GM19397 (cell line): ENCODE measurements around the gene PAX1.

Experiments
- ATAC-seq: cut with Tn5 transposase; IDR thresholded peaks from one replicate; pipeline ENCODE4 v1.9.1; 2021; ENCODE audit warnings: mild to moderate bottlenecking, moderate library complexity; ENCODE audit not compliant: unreplicated experiment

The PAX1 gene

GRCh38 chr20:21705575-21706260 is at the start of gene PAX1:
TSS of gene PAX1 (plus strand) at chr20:21705664. CDS start at chr20:21705713, 49 bp downstream.
- no peak for ATAC-seq

- ATAC-seq = no peak
Observed at GRCh38 chr20:21656308-21657067, 49.0 kb upstream of the PAX1 start.

- ATAC-seq = no peak
Observed at GRCh38 chr20:21661488-21662055, 43.9 kb upstream of the PAX1 start.

- no peak for ATAC-seq
Observed at GRCh38 chr20:21663465-21663864, 42.0 kb upstream of the PAX1 start.

- no peak for ATAC-seq
Observed at GRCh38 chr20:21665687-21666446, 39.6 kb upstream of the PAX1 start.

GRCh38 chr20:21670126-21670525 is 35.3 kb upstream of the PAX1 start:
- ATAC-seq = no peak

GRCh38 chr20:21670981-21671380 is 34.5 kb upstream of the PAX1 start:
- no peak for ATAC-seq

GRCh38 chr20:21677261-21677660 is 28.2 kb upstream of the PAX1 start:
- no peak for ATAC-seq

GRCh38 chr20:21677781-21678180 is 27.7 kb upstream of the PAX1 start:
- no peak for ATAC-seq

- no peak for ATAC-seq
Observed at GRCh38 chr20:21681234-21681921, 24.1 kb upstream of the PAX1 start.

GRCh38 chr20:21681922-21682318 is 23.5 kb upstream of the PAX1 start:
- ATAC-seq = no peak

GRCh38 chr20:21682521-21682954 is 22.9 kb upstream of the PAX1 start:
- no peak for ATAC-seq

- no peak for ATAC-seq
Observed at GRCh38 chr20:21684671-21685070, 20.8 kb upstream of the PAX1 start.

GRCh38 chr20:21685981-21686380 is 19.5 kb upstream of the PAX1 start:
- ATAC-seq = no peak

- ATAC-seq = no peak
Observed at GRCh38 chr20:21693322-21693721, 12.1 kb upstream of the PAX1 start.

GRCh38 chr20:21698494-21699215 is 6.8 kb upstream of the PAX1 start:
- ATAC-seq = no peak

GRCh38 chr20:21699216-21699508 is 6.3 kb upstream of the PAX1 start:
- no peak for ATAC-seq

GRCh38 chr20:21701171-21701876 is 4.1 kb upstream of the PAX1 start:
- no peak for ATAC-seq

- ATAC-seq = no peak
Observed at GRCh38 chr20:21702016-21702415, 3.4 kb upstream of the PAX1 start.
